ENCODE data around the gene SPOUT1.

DNA sequence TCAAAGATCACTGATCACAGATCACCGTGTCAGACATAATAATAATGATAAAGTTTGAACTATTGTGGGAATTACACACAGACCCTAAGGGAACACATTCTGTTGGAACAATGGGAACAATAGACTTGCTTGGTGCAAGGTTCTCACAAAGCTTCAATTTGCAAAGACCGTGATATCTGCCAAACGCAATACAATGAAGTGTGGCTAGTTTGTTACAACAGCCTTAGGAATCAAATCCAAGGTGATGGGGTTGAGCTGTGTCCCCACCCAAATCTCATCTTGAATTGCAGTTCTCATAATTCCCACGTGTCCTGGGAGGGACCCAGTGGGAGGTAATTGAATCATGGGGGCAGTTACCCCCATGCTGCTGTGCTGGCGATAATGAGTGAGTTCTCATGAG is 31.3 kb upstream of the SPOUT1 start:
- TF ChIP-seq, protein P1, sequence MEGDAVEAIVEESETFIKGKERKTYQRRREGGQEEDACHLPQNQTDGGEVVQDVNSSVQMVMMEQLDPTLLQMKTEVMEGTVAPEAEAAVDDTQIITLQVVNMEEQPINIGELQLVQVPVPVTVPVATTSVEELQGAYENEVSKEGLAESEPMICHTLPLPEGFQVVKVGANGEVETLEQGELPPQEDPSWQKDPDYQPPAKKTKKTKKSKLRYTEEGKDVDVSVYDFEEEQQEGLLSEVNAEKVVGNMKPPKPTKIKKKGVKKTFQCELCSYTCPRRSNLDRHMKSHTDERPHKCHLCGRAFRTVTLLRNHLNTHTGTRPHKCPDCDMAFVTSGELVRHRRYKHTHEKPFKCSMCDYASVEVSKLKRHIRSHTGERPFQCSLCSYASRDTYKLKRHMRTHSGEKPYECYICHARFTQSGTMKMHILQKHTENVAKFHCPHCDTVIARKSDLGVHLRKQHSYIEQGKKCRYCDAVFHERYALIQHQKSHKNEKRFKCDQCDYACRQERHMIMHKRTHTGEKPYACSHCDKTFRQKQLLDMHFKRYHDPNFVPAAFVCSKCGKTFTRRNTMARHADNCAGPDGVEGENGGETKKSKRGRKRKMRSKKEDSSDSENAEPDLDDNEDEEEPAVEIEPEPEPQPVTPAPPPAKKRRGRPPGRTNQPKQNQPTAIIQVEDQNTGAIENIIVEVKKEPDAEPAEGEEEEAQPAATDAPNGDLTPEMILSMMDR (IDR thresholded peaks at IDR 0.05 in 8 of 11, conservative IDR thresholded peaks at IDR 0.05 in 3 of 11) = no peak
- no peak for TF ChIP-seq POLR2AphosphoS5 (IDR thresholded peaks at IDR 0.05)
- TF ChIP-seq POLR2A (IDR thresholded peaks at IDR 0.05) = no peak
